ENCODE results near the gene PPP4R1. TPM values are rescaled to one million over a fixed set of nuclear protein-coding genes. Genes with fewer than 3 reads are reported as not detected.

PPP4R1 gene
- polyA plus RNA-seq, 1 of the 3 experiments (the other 2 are of a cell fraction), result 53.4 TPM

- no peak for TF ChIP-seq ZBTB33 (IDR thresholded peaks at IDR 0.05; ENCODE audit: borderline replicate concordance, low read depth)
- TF ChIP-seq RAD21 (IDR thresholded peaks at IDR 0.05; ENCODE audit: low read length), result no peak
- no peak for TF ChIP-seq EZH2phosphoT487 (IDR thresholded peaks at IDR 0.05; ENCODE audit: borderline replicate concordance, low read depth)
- no peak for TF ChIP-seq YY1 (IDR thresholded peaks at IDR 0.05; ENCODE audit: low read depth)
- no peak for TF ChIP-seq IRF3 (IDR thresholded peaks at IDR 0.05; ENCODE audit: low read depth, low read length)
Measured at GRCh38 chr18:9638886-9639285, 24.5 kb upstream of the PPP4R1 start (continued).

GRCh38 chr18:9637036-9637767 lies 22.8 kb upstream of the PPP4R1 start:
- H2AFZ ChIP-seq (ENCODE audit: low read depth), result no peak overlapping the region

More at GRCh38 chr18:9637036-9637767, 22.8 kb upstream of the PPP4R1 start:
- H3K9me3 ChIP-seq, result no peaks in the 10 kb centered on the region
- H3K4me2 ChIP-seq, result no peak overlapping the region
- H3K79me2 ChIP-seq (ENCODE audit: insufficient read depth), result no peaks in the 10 kb centered on the region
- POLR2A ChIA-PET, result no interaction called here
- H4K20me1 ChIP-seq (ENCODE audit: insufficient read depth), result no peaks in the 10 kb centered on the region
- no peaks in the 10 kb centered on the region for H3K36me3 ChIP-seq (replicated peaks in 1 of 2; ENCODE audit: control insufficient read depth in 1 of 2, insufficient read depth in 2 of 2, low read length in 1 of 2)
- no peak for TF ChIP-seq REST (IDR thresholded peaks at IDR 0.05; ENCODE audit: low read depth, low read length)
- TF ChIP-seq YY1 (IDR thresholded peaks at IDR 0.05; ENCODE audit: low read depth), result no peak
- no peak for TF ChIP-seq GATA2 (CRISPR knock-in tag; IDR thresholded peaks at IDR 0.05)
- TF ChIP-seq EP300 (IDR thresholded peaks at IDR 0.05; ENCODE audit: borderline replicate concordance in 1 of 2, low read depth in 1 of 2, low read length in 1 of 2), result no peak
- no peak for TF ChIP-seq PBX3 (IDR thresholded peaks at IDR 0.05)
- TF ChIP-seq USF1 (IDR thresholded peaks at IDR 0.05; ENCODE audit: borderline replicate concordance, low read depth), result no peak
- no peak for TF ChIP-seq SMC3 (IDR thresholded peaks at IDR 0.05; ENCODE audit: low read depth, low read length)
- TF ChIP-seq RFX5 (IDR thresholded peaks at IDR 0.05; ENCODE audit: low read length), result no peak
- TF ChIP-seq FOXJ3 (CRISPR knock-in tag; IDR thresholded peaks at IDR 0.05), result no peak
- TF ChIP-seq TEAD4 (IDR thresholded peaks at IDR 0.05; ENCODE audit: borderline replicate concordance, insufficient read depth), result no peak
- no peak for TF ChIP-seq TCF12 (IDR thresholded peaks at IDR 0.05)
- TF ChIP-seq NRF1 (IDR thresholded peaks at IDR 0.05; ENCODE audit: low read depth, low read length), result no peak
- WGBS (ENCODE audit: low lambda C conversion rate), result 87% methylated on average over 9 of the region's 11 CpGs
- CTCF ChIA-PET, result no interaction called here
- H3K9ac ChIP-seq, result no peak overlapping the region
- H3K27me3 ChIP-seq (ENCODE audit: insufficient read depth), result no peaks in the 10 kb centered on the region
- DNase-seq, result no peak
- no peak overlapping the region for H3K4me3 ChIP-seq (ENCODE audit: low read depth in 2 of 2, low read length in 1 of 2)
- no peaks in the 10 kb centered on the region for H3F3A ChIP-seq (replicated peaks; ENCODE audit: insufficient read depth)
- no peaks in the 10 kb centered on the region for H3K9me2 ChIP-seq
- H3K27ac ChIP-seq (ENCODE audit: low read depth in 2 of 2, low read length in 1 of 2), result no peak overlapping the region
- peaks cover 0 to 9% of the 10 kb centered on the region in 2 experiments; a peak in 1 of 4 replicates for H3K4me1 ChIP-seq (ENCODE audit: control insufficient read depth in 1 of 2, insufficient read depth in 2 of 2, low read depth in 1 of 2, low read length in 1 of 2)
